Stimulated activated CD8-positive, alpha-beta memory T cell treated with anti-CD3 and anti-CD28 coated beads, Interleukin-7, amount 100 ng/mL, for 24 hours (primary cell): Measurements from ENCODE around the gene SOAT1.
"Not testable (repeated sequence)": the region's sequence is repeated elsewhere in the genome, so short reads cannot be mapped to it uniquely, and the experiment has no call there.

ENCODE experiments used
- DNase-seq: peaks from one replicate; pipeline ENCODE4 v3.0.0-alpha.2; 2020; ENCODE audit warnings: low read depth

The SOAT1 gene

DNA sequence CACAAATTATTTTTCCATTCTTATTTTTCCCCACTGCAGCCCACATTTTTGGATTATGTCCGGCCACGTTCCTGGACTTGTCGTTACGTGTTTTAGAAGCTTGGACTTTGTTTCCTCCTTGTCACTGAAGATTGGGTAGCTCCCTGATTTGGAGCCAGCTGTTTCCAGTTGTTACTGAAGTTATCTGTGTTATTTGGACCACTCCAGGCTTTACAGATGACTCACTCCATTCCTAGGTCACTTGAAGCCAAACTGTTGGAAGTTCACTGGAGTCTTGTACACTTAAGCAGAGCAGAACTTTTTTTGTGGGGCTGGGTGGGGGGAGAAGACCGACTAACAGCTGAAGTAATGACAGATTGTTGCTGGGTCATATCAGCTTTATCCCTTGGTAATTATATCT lies 59.9 kb downstream of the SOAT1 start:
- DNase-seq: no peak

DNA sequence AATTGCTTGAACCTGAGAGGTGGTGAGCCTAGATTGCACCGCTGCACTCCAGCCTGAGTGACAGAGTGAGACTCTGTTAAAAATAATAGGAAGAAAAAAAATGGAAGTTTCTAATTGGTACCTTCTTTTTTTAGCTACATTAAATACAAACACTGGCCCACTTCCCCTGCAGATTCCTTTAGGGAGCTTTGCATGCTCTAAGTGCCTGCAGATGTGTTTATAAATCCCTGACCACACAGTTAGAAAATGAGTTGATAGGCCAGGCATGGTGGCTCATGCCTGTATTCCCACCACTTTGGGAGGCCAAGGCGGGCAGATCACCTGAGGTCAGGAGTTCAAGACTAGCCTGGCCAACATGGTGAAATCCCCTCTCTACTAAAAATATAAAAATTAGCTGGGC lies 68.0 kb downstream of the SOAT1 start:
- not testable (repeated sequence) for DNase-seq

DNA sequence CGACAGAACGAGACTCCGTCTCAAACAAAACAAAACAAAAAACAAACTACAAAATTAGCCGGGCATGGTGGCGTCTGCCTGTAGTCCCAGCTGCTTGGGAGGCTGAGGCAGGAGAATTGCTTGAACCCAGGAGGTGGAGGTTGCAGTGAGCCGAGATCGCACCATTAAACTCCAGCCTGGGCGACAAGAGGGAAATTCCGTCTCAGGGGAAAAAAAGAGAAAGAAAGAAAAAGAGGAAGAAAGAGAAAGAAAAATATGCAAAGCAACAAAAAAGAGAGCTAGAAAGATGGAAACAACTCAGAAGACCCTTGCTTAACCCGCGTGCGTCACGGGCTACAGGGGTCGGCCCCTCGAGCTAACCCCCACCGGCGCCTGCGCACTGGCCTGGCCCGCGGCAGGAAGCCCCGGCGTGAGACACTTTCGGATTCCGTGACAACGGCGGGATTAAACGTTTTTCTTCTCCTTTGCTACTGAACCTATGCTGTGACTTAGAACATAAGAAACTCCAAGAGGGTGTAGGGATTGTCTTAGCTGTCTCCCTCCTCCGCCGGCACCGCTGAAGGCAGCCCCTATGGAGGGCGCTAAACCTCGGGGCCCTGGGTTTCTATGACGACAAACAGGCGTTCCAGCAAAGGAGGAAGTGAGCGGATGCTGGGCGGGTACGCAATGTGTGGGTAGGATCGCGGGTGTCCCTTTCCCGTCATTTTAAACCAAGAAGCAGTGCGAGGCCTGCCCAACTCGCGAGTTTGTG lies 71.9 kb downstream of the SOAT1 start, which contains the start of gene AXDND1:
AXDND1 (plus strand) TSS at position 630 of the 751 bp plus-strand sequence. CDS start 539 bp downstream, outside the sequence.
- DNase-seq: peak; percentile 72

DNA sequence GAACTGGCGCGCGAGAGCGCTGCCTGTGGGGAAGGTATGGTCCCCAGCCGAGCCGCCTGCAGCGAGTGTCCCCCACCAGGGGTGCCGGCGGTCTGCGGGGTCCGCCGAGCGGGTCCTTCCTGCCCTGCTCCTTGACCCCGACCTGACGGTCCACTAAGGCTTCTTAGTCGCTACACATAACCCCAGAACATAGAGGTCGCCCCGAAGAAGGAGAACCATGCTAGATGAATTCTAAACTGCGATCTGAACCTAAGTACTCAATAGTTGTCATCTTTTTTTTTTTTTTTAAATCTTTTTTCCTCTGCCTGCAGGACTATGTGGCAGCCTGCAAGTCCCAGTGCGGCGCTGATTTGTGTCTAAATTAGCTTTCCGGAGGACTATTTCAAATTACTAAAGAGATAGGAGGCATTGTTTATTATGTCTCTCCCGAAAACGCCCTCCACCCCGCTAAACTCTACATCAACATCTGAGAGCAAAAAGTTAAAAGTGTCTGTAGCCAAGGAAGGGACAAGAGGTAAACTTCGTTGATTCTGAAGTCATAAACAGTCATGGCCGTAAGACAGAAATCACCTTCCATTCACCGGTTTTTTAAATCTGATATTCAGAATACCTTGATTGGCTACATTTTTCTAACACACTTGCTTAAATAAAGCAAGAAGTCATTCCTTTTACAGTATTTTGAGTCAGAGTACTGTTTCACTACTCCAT lies 72.7 kb downstream of the SOAT1 start:
- DNase-seq: no peak

DNA sequence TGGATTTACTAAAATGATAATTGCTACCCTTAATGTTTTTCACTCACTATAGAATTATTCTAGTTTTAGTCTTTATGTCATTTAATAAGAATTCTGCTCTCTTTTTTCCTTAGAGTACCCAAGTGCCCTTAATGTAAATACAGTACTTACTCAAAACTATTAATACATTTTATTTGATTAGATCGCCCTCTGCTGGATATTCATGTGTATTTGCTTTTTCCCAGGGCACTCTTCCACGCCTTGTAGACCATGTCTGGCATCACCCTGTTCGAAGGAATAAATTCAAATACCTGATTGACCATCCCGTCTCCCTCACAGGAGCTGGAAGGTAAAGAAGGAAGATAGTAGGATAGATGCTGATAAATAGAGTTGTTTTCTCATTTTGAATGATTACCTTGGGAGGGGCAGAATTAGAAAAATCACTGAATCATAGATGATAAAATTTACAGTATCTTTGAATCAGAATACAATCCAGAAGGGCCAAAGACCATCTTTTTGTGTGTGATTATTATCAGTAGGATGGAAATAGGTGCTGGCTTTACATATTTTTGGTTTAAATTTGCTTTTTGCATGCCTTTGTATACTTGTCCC lies 76.2 kb downstream of the SOAT1 start:
- DNase-seq: no peak

DNA sequence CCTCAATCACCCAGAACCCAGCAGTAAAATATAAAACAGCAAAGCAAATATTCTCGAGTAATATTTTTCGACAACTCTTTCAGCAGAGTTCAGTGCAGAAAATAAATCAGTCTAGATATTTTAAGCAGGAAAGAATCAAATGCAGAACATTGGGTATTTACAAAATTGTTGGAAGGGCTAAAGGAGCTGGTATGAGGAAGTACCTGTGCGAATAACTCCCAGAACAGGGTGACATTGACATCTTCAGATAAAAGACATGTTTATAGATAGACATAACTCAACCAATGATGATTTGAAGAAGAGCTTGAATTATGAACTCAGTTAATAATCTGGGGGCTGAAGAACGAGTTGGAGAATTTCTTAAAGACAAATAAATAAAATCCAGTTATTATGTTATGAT lies 78.6 kb downstream of the SOAT1 start:
- no peak for DNase-seq

DNA sequence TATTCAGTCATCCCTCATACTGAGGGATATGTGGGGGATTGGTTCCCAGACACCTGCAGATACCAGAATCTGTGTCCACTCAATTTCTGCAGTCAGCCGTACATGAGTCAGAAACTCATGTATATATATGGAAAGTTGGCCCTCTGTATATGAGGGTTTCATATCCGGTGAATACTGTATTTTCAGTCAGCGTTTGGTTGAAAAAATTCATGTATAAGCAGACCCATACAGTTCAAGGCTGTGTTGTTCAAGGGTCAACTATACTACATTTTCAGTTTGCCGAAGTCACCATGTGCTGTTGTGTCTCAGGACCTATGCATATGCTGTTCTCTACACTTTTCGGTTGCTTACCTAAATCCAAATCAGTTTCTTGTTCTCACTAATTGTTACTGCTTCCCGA lies 82.6 kb downstream of the SOAT1 start:
- no peak for DNase-seq

DNA sequence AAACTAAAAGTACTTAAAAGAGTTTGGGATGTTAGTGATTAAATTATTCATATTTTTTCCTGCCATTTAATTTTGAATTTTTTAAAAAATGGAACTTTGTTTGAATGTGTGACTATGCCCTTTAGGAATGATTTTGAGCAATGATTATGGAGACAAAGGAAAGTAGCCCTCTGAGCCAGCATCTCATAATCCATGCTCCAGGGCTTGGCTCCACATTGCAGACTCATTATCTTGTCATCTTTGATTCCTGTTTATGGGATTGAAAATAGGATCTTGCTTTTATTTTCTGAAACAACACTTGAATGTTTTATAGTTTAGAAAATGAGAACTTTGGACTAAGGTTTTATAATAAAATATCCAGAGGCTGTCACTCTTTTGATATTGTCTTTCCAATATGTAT lies 86.7 kb downstream of the SOAT1 start:
- DNase-seq: no peak

DNA sequence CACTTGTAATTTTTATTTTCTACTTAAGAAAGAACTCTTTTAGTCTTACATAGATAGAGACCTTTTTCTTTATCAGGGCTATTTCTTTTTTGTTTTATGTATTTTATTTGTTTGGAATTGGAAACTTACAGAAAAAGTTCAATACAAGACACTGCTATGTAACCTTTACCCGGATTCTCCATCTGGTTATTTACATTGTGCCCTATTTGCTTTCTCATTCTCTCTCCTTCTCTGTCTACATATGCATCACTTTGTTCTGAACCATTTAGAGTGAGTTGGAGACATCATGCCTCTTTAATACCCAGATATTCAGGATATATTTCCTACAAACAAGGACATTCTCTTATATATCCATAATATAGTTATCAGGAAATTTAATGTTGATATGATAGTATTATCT lies 90.4 kb downstream of the SOAT1 start:
- no peak for DNase-seq

DNA sequence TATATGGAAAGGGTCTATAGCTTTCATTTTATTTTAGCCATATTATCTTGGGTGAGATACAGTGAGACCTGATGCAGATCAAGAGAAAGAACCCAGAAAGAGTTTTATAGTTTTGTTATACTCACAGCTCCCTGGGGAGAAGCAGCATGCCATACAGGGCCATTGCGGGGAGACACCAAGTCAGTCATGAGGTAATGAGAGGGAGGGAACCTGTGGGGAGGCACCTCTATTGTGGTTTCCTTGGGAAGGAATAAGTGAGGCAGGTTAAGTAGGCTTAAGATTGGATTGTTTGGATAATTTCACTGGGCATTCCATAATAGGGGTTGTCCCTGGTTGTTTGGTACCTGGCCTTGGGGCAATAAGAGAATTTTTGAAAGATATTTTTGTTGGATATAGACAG lies 91.9 kb downstream of the SOAT1 start:
- no peak for DNase-seq

DNA sequence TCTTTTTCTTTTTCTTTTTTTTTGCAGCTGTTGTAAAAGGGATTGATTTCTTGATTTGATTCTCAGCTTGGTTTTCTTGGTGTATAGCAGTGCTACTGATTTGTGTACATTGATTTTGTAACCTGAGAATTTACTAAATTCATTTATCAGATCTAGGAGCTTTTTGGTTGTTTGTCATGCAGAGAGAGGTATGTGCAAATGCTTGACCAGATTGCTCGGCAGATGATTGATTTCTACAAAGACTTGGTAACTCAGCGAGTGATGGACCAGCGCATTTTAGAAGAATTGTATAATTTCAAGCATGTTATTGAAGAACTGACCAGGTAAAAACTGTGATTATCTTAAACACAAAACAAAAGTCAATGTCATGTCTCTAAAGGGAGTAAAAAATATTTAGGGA lies 100.1 kb downstream of the SOAT1 start:
- DNase-seq: no peak

DNA sequence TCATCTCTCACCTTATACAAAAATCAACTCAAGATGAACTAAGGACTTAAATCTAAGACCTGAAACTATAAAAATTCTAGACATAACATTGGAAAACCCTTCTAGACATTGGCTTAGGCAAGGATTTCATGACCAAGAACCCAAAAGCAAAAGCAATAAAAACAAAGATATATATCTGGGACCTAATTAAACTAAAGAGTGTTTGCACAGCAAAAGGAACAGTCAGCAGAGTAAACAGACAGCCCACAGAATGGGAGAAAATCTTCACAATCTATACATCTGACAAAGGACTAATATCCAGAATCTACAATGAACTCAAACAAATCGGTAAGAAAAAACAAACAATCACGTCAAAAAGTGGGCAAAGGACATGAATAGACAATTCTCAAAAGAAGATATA lies 105.8 kb downstream of the SOAT1 start:
- DNase-seq: not testable (repeated sequence)
